Upper lobe of left lung (tissue), 4 donors: ENCODE data around the gene ST14.

Source experiments
- CTCF ChIP-seq, 6 experiments: fragments of 450-650 bp in 4 of 6; fragments of 200-600 bp in 2 of 6; sonication (generic) in 2 of 6; IDR thresholded peaks; one replicate each; pipeline ENCODE4 v1.5.1; 2016 to 2019; ENCODE audit warnings: antibody characterized with exemption in 6 of 6
- EP300 ChIP-seq, 4 donors: sonication (generic); formaldehyde crosslinking; IDR thresholded peaks; one replicate each; pipeline ENCODE4 v1.5.1; 2017; ENCODE audit warnings: antibody characterized with exemption in 4 of 4, control low read depth in 2 of 4
- POLR2A ChIP-seq, 4 donors: fragments of 450-650 bp; IDR thresholded peaks; one replicate each; pipeline ENCODE4 v1.5.1; 2016 to 2017; ENCODE audit warnings: antibody characterized with exemption in 4 of 4, mild to moderate bottlenecking in 2 of 4
- POLR2AphosphoS5 ChIP-seq, 2 donors: sonication (generic); formaldehyde crosslinking; IDR thresholded peaks; one replicate each; pipeline ENCODE4 v1.5.1; 2017; ENCODE audit warnings: antibody characterized with exemption in 2 of 2

- no peak for TF ChIP-seq CTCF (IDR thresholded peaks at IDR 0.05)
- no peak for TF ChIP-seq POLR2A (IDR thresholded peaks at IDR 0.05)
- no peak for TF ChIP-seq EP300 (IDR thresholded peaks at IDR 0.05)
- TF ChIP-seq POLR2AphosphoS5 (IDR thresholded peaks at IDR 0.05): no peak
These were observed 18.2 kb downstream of the ST14 start for GRCh38 chr11:130177782-130178181.
